Thymus (tissue), 11 donors: ENCODE data around the gene ANKRD11. TPM values are rescaled to one million over a fixed set of nuclear protein-coding genes. Genes with fewer than 3 reads are reported as not detected.

ENCODE experiments used
- DNase-seq, 9 donors: peaks; one replicate each; pipeline ENCODE4 v3.0.0-alpha.2; 2013; ENCODE audit warnings: low spot score in 9 of 9, low read depth in 6 of 9, missing footprints in 1 of 9
- H3K27ac ChIP-seq, 2 donors: one replicate each; pipeline ENCODE4 v1.5.1; 2013; ENCODE audit warnings: control low read depth in 1 of 2, low read depth in 1 of 2, low read length in 1 of 2, mild to moderate bottlenecking in 1 of 2, moderate library complexity in 1 of 2
- H3K27me3 ChIP-seq, 2 donors: one replicate each; pipeline ENCODE4 v1.5.1; 2013; ENCODE audit warnings: low read length in 1 of 2; ENCODE audit not compliant: control insufficient read depth in 2 of 2, insufficient read depth in 1 of 2
- H3K36me3 ChIP-seq, 2 donors: one replicate each; pipeline ENCODE4 v1.5.1; 2013; ENCODE audit warnings: low read length in 1 of 2, mild to moderate bottlenecking in 1 of 2, moderate library complexity in 1 of 2; ENCODE audit not compliant: control insufficient read depth in 2 of 2, insufficient read depth in 2 of 2
- H3K4me1 ChIP-seq, 2 donors: one replicate each; pipeline ENCODE4 v1.5.1; 2013; ENCODE audit warnings: low read length in 2 of 2; ENCODE audit not compliant: control insufficient read depth in 2 of 2, insufficient read depth in 2 of 2
- H3K4me3 ChIP-seq, 2 donors: one replicate each; pipeline ENCODE4 v1.5.1; 2013; ENCODE audit warnings: low read length in 2 of 2, control low read depth in 1 of 2, mild to moderate bottlenecking in 1 of 2
- H3K9me3 ChIP-seq, 2 donors: one replicate each; pipeline ENCODE4 v1.5.1; 2013; ENCODE audit warnings: low read length in 1 of 2, mild to moderate bottlenecking in 1 of 2; ENCODE audit not compliant: control insufficient read depth in 2 of 2, insufficient read depth in 1 of 2
- WGBS: extraction: QIAGEN DNeasy Blood & Tissue Kit; methylation state at CpG from one replicate; pipeline ENCODE4 v1.1.7; 2013; 5-methylcytosine and 5-hydroxymethylcytosine counted together
- polyA plus RNA-seq: library from polyadenylated mRNA; stranded (reverse); fragments of 200-250 nt; gene quantifications from one replicate; pipeline ENCODE4 v1.2.3, GENCODE V29; 2013
- total RNA-seq: library from RNA; stranded (reverse); fragments of 120-200 nt; gene quantifications from one replicate; pipeline ENCODE4 v1.2.4, GENCODE V29; 2013
- donor health status: healthy.

The ANKRD11 gene
- total and polyA plus RNA-seq, 2 donors = 24.8 to 79.5 TPM

DNA sequence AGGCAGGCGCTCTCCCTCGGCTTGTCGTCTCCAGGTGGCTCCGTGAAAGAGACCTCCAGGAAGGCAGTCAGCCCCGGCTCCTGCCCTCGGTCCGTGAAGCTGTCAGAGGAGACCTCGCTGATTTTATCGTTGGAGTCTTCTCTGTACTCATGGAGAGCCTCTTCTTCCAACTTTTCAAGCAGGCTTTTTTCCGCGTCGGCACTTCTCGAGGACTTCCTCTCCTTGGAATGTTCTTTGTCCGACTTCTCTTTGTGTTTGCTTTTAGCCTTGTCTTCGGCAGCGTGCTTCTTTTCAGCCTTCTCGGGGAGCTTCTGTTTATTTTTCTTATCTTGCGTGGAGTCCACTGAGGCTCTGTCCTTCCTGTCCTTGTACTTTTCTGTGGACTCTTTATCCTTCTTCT lies 207.8 kb downstream of the ANKRD11 start:
- H3K36me3 ChIP-seq = peaks cover 91 to 92% of the 10 kb centered on the region in 2 donors
- no peak for DNase-seq
- H3K4me3 ChIP-seq = no peak overlapping the region
- 98% methylated on average over 18 of the region's 18 CpGs for WGBS
- no peaks in the 10 kb centered on the region for H3K4me1 ChIP-seq
- no peak overlapping the region for H3K27ac ChIP-seq
- H3K9me3 ChIP-seq = peaks cover 0 to 3% of the 10 kb centered on the region in 2 donors
- no peaks in the 10 kb centered on the region for H3K27me3 ChIP-seq

DNA sequence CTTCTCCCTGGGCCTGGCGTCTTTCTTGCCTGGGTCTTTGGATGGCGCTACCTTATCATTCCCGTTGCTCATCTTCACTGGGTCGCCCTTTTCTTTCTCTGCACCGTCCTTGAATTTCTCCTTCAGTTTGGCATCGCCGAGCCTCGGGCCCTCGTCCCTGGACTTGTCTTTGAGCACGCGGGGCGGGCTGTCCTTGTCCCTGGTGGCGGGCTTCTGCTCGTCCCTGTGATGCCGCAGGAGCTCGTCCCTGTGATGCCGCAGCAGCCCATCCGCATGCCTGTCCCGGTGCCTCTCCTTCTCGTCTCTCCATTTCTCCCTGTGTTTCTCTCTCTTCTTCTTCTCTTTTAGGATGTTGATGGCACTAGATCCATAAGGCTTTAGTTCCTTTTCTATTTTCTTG lies 208.5 kb downstream of the ANKRD11 start:
- DNase-seq = no peak
- Histone ChIP-seq H3K4me1 (no peaks in the 10 kb centered on the region), H3K4me3 (no peak overlapping the region), H3K27me3 (no peaks in the 10 kb centered on the region), H3K27ac (no peak overlapping the region), H3K9me3 (peaks cover 0 to 3% of the 10 kb centered on the region in 2 donors), H3K36me3 (peaks cover 85 to 92% of the 10 kb centered on the region in 2 donors)
- 98% methylated on average over 20 of the region's 20 CpGs for WGBS

DNA sequence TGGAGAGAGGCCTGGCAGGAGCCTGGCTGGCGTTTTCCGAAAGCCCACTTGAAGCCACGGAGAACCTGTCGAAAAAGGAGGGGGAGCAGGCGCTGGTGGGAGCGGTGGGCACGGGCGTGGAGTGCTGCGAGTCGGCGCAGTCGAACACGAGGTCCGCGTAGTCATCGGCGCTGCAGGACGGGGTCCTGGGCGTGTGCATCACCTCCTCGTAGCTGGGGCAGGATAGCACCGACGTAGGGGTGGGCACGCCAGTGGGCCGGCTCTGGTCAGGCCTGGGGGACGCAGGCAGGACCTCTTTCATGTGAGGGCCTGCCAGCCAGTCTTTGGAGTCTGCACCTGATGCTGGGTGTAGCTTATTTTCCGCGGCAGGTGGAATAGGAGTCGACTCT lies 209.2 kb downstream of the ANKRD11 start:
- no peak for DNase-seq
- Histone ChIP-seq H3K36me3 (peaks cover 82 to 89% of the 10 kb centered on the region in 2 donors), H3K4me3 (no peak overlapping the region), H3K27ac (no peak overlapping the region), H3K4me1 (no peaks in the 10 kb centered on the region), H3K27me3 (no peaks in the 10 kb centered on the region), H3K9me3 (peaks cover 0 to 3% of the 10 kb centered on the region in 2 donors)
- WGBS = 96% methylated on average over 28 of the region's 28 CpGs

DNA sequence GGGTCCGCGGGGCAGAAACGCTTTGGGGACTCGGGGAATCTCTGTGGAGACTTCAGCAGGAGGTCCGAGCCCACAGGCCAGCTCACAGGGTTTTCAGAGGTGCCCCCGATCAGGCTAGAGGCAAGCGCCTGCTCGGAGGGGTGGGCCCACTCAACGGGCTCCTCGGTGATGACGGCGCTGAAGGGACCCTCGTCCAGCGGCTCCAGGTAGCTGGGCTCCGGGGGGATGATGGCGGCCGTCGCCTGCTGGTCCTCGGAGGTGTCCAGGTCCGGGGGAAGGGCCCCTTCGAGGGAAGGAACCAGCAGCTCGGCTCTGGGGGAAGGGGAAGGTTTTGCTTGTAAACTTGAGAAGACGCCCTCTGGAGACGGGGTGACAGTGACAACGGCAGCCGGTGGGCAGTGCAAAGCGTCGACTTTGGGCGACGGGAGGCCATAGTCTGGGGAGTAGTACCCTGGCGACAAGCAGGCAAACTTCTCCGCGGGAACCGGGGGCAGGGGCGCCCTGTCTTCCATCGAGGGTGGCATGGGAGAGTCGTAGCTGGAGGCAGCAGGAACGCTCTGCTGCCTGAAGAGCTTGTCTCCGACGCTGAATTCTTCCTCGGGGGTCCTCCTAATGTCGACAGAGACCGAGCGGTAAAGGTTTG lies 209.7 kb downstream of the ANKRD11 start:
- H3K9me3 ChIP-seq = peaks cover 0 to 3% of the 10 kb centered on the region in 2 donors
- no peak overlapping the region for H3K4me3 ChIP-seq
- peaks cover 82 to 89% of the 10 kb centered on the region in 2 donors for H3K36me3 ChIP-seq
- H3K4me1 ChIP-seq = no peaks in the 10 kb centered on the region
- no peak overlapping the region for H3K27ac ChIP-seq
- WGBS = 97% methylated on average over 44 of the region's 44 CpGs
- no peak for DNase-seq
- H3K27me3 ChIP-seq = no peaks in the 10 kb centered on the region

DNA sequence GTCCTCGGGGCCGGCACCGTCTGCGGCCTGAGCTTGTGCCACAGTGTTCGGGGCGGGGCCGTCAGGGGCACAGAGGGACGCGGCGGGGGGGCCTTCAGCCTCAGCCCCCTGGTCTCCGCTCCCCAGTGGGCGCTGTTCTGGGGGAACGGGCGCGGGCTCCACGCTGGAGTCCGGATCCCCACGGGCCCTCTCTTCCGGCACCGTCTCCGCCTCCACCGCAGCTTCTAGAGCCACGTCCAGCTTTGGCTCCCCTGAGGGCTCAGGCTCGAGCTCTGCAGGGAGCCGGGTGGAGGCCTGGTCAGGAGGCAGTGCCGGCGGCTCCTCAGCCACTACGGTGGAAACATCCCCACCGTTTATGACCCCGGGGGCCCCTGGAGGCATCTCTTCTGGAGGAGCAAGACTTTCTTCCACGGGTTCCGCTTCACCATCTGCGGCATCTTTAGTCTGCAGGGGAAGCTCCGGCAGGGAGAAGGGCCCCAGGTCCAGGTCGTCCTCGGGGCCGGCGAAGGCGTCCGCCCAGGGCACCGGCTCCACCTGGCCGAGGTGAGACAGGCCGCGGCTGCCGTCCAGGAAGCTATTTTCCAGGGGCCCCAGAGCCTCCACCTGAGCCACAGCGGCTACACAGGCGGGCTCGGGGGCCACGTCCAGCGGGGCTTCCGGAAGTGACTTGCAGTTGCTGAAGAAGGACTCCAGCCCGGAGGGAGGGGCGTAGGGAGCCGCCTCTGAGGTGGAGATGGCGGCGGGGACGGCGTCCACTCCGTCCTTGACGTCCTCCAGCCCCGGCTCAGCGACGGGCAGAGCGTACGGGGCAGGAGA lies 210.5 kb downstream of the ANKRD11 start:
- Histone ChIP-seq H3K9me3 (no peaks in the 10 kb centered on the region), H3K4me3 (no peak overlapping the region), H3K27ac (no peak overlapping the region), H3K36me3 (peaks cover 82 to 89% of the 10 kb centered on the region in 2 donors), H3K4me1 (no peaks in the 10 kb centered on the region), H3K27me3 (no peaks in the 10 kb centered on the region)
- 98% methylated on average over 65 of the region's 65 CpGs for WGBS
- no peak for DNase-seq

DNA sequence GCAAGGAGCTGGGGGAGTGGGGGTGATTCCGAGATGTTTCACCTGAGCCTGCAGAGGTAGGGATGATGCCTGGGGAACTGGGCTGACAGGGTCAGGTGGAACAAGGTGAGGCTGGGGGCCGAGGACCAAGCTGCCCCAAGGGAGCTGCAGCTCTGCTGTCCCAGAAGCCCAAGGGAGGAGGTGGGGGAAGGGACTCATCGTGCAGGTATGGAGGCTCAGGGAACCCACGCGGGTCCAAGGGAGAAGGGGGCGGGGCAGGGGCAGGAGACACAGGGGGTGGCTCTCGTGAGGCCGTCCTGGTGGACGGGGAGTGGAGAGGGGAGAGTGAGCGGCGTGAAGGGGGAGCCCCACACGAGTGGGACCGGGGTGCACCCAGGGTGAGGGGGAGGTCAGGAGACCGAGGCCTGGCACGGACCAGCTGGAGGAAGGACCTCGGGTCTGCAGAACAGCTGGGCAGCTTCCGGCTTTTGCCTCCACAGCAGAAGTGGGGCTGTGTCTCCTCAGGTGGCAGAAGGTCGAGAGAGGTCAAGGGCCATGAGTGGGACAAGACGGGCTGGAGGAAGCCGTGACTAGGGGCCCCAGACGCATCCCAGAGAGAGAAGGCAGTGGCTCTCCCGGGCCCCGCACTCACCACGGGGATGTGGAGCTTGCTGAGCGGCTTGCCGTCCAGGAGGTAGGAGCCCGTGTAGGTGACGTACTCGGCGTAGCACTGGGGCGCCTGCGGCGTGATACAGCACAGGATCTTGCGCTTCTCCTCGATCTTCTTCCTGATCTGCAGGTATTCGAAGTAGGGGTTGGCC lies 211.7 kb downstream of the ANKRD11 start:
- H3K4me1 ChIP-seq = no peaks in the 10 kb centered on the region
- DNase-seq = no peak
- no peaks in the 10 kb centered on the region for H3K9me3 ChIP-seq
- no peaks in the 10 kb centered on the region for H3K27me3 ChIP-seq
- WGBS = 99% methylated on average over 36 of the region's 36 CpGs
- H3K27ac ChIP-seq = no peak overlapping the region
- peaks cover 88 to 89% of the 10 kb centered on the region in 2 donors for H3K36me3 ChIP-seq
- no peak overlapping the region for H3K4me3 ChIP-seq

DNA sequence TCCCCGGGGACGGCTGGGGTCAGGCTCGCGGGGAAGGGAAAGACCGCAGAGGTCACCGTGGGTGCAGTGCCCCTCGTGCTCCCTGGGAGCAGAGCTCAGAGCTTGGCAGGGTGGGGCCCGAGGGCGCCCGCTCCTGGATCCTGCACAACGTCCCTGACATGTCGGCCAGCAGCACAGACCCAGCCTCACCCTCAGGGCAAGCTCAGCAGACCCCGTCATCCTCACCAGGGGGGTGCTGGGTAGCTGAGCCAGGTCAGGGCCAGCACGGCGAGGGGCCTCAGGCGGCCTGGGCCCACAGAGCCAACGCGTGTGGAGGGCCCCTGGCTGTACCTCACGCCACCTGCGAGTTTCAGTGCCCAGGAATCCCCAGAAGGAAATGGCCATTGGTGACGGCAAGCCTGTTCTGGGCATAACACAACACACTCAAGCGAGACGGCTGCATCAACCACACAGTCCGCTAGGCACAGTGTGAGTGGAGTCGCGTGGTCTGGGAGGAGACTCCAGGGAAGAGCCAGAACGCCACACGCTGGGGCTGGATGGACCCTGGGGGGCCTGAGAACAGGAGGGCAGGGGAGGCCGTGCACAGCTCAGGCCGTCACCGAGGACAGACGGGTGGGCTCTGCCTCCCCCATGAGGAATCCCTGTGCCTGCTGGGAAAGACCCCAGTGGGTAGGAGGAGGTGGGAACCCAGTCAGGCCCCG lies 212.6 kb downstream of the ANKRD11 start:
- peaks cover 87 to 88% of the 10 kb centered on the region in 2 donors for H3K36me3 ChIP-seq
- no peaks in the 10 kb centered on the region for H3K27me3 ChIP-seq
- 96% methylated on average over 33 of the region's 33 CpGs for WGBS
- no peaks in the 10 kb centered on the region for H3K9me3 ChIP-seq
- no peak overlapping the region for H3K27ac ChIP-seq
- H3K4me1 ChIP-seq = no peaks in the 10 kb centered on the region
- no peak overlapping the region for H3K4me3 ChIP-seq
- DNase-seq = no peak

DNA sequence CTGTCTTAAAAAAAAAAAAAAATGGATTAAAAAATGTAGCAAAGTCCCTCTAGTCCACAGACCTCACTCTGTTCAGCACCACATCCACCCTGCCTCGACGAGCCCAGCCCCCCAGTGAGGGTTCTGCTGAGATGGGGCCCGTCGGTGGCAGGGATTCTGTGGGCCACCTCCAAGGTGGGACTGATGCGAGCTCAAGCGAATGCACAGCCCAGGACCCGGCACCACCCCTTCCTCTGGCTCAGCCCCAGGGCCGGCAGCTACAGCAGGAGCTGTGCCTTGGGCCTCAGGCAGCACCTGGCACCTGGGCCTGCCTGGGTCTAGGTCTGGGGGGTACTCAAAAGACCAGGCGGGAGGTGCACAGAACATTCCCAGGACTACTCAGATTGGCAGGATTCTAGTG lies 213.3 kb downstream of the ANKRD11 start:
- H3K36me3 ChIP-seq = peaks cover 87 to 88% of the 10 kb centered on the region in 2 donors
- H3K4me1 ChIP-seq = no peaks in the 10 kb centered on the region
- H3K27ac ChIP-seq = no peak overlapping the region
- no peaks in the 10 kb centered on the region for H3K9me3 ChIP-seq
- no peak for DNase-seq
- H3K27me3 ChIP-seq = no peaks in the 10 kb centered on the region
- no peak overlapping the region for H3K4me3 ChIP-seq
- 90% methylated on average over 9 of the region's 9 CpGs for WGBS
